Activated naive CD8-positive, alpha-beta T cell treated with anti-CD3 and anti-CD28 coated beads, Interleukin-2, amount 50 U/mL, for 16 hours (primary cell): Measurements from ENCODE around the gene PARD3B.

ENCODE experiments used
- DNase-seq: peaks from one replicate; pipeline ENCODE4 v3.0.0-alpha.2; 2020; ENCODE audit warnings: low read depth, low spot score

PARD3B gene

GRCh38 chr2:205273148-205273547 lies 727.9 kb downstream of the PARD3B start:
- no peak for DNase-seq

- DNase-seq: no peak
Observed at GRCh38 chr2:205273627-205274026, 728.4 kb downstream of the PARD3B start.

GRCh38 chr2:205274801-205275200 lies 729.5 kb downstream of the PARD3B start:
- DNase-seq: no peak

GRCh38 chr2:205276116-205276777 lies 731.0 kb downstream of the PARD3B start:
- no peak for DNase-seq

GRCh38 chr2:205280596-205281236 lies 735.4 kb downstream of the PARD3B start:
- no peak for DNase-seq

GRCh38 chr2:205283736-205284270 lies 738.5 kb downstream of the PARD3B start:
- DNase-seq: no peak

- DNase-seq: no peak
Observed at GRCh38 chr2:205284334-205284733, 739.1 kb downstream of the PARD3B start.

- DNase-seq: no peak
Observed at GRCh38 chr2:205287316-205287715, 742.0 kb downstream of the PARD3B start.

- no peak for DNase-seq
Observed at GRCh38 chr2:205288686-205289085, 743.4 kb downstream of the PARD3B start.

- no peak for DNase-seq
Observed at GRCh38 chr2:205290299-205290698, 745.0 kb downstream of the PARD3B start.

- no peak for DNase-seq
Observed at GRCh38 chr2:205292665-205293295, 747.5 kb downstream of the PARD3B start.

GRCh38 chr2:205293559-205293958 lies 748.3 kb downstream of the PARD3B start:
- DNase-seq: no peak

- DNase-seq: no peak
Observed at GRCh38 chr2:205296959-205297358, 751.7 kb downstream of the PARD3B start.

GRCh38 chr2:205297368-205297767 lies 752.1 kb downstream of the PARD3B start:
- no peak for DNase-seq

GRCh38 chr2:205297846-205298245 lies 752.6 kb downstream of the PARD3B start:
- DNase-seq: no peak

- DNase-seq: no peak
Observed at GRCh38 chr2:205311201-205311600, 765.9 kb downstream of the PARD3B start.

- no peak for DNase-seq
Observed at GRCh38 chr2:205321231-205321630, 776.0 kb downstream of the PARD3B start.

GRCh38 chr2:205323929-205324328 lies 778.7 kb downstream of the PARD3B start:
- DNase-seq: no peak

- no peak for DNase-seq
Observed at GRCh38 chr2:205324355-205324754, 779.1 kb downstream of the PARD3B start.

- DNase-seq: no peak
Observed at GRCh38 chr2:205333351-205333750, 788.1 kb downstream of the PARD3B start.

GRCh38 chr2:205337274-205337673 lies 792.0 kb downstream of the PARD3B start:
- DNase-seq: no peak

- DNase-seq: no peak
Observed at GRCh38 chr2:205338156-205338555, 792.9 kb downstream of the PARD3B start.

- no peak for DNase-seq
Observed at GRCh38 chr2:205343103-205343502, 797.8 kb downstream of the PARD3B start.
